ENCODE results near the gene STARD5.

STARD5 gene

DNA sequence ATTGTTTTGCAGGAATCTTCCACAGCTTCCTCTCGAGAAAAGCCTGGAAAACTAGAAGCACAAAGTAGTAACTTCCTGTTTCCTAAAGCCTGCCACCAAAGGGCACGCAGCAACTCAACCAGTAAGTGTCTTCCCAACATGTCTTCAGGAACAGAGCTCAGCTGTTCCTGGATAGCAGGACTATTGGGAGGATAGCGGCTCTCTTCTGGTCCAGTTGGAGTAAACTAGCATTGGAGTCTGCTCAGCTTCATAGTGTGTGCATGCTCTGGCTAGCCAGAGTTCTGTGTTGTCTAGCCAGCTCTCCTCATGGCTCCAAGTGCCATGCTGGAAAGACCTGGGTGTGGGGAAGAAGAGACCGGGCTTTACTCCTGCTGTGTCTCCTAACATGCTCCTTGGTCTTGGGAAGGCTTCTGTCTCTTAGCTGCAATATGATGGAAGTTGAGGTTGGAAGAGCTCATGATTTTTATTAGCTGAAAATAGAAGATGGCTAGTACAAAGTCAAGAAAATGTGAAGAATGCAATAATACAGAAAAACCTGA, 64.1 kb downstream of the STARD5 start:
- Histone ChIP-seq H4K20me1 (ENCODE audit: control insufficient read depth, insufficient read depth, low read depth, low read length) (no peaks in the 10 kb centered on the region), H3K27ac (ENCODE audit: low read depth, low read length) (no peak overlapping the region), H3K9me2 (replicated peaks; ENCODE audit: control insufficient read depth, low read length) (no peaks in the 10 kb centered on the region), H3K4me3 (ENCODE audit: low read length) (no peak overlapping the region), H3K4me2 (ENCODE audit: low read length) (no peak overlapping the region), H3K9me3 (ENCODE audit: control insufficient read depth, insufficient read depth, low read length) (no peaks in the 10 kb centered on the region), H3K27me3 (ENCODE audit: control insufficient read depth, low read length) (peaks cover 18% of the 10 kb centered on the region), H3K79me2 (ENCODE audit: control insufficient read depth, low read length) (no peaks in the 10 kb centered on the region), H3K36me3 (ENCODE audit: control insufficient read depth, low read length) (no peaks in the 10 kb centered on the region), H3F3A (ENCODE audit: control insufficient read depth, insufficient read depth) (no peaks in the 10 kb centered on the region), H3K4me1 (ENCODE audit: control insufficient read depth, low read length) (peaks cover under 1% of the 10 kb centered on the region)
- TF ChIP-seq, protein P1, sequence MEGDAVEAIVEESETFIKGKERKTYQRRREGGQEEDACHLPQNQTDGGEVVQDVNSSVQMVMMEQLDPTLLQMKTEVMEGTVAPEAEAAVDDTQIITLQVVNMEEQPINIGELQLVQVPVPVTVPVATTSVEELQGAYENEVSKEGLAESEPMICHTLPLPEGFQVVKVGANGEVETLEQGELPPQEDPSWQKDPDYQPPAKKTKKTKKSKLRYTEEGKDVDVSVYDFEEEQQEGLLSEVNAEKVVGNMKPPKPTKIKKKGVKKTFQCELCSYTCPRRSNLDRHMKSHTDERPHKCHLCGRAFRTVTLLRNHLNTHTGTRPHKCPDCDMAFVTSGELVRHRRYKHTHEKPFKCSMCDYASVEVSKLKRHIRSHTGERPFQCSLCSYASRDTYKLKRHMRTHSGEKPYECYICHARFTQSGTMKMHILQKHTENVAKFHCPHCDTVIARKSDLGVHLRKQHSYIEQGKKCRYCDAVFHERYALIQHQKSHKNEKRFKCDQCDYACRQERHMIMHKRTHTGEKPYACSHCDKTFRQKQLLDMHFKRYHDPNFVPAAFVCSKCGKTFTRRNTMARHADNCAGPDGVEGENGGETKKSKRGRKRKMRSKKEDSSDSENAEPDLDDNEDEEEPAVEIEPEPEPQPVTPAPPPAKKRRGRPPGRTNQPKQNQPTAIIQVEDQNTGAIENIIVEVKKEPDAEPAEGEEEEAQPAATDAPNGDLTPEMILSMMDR (IDR thresholded peaks at IDR 0.05; ENCODE audit: low read depth, low read length, poor library complexity, severe bottlenecking) = no peak
- no peak for TF ChIP-seq EZH2phosphoT487 (IDR thresholded peaks at IDR 0.05; ENCODE audit: borderline replicate concordance, low read length)

Measured in DOHH2 (cell line).